ENCODE results near the gene SCUBE1. TPM values are rescaled to one million over a fixed set of nuclear protein-coding genes. Genes with fewer than 3 reads are reported as not detected.
A peak's percentile ranks its signal among the peaks of the same experiment; 100 is the strongest.

The SCUBE1 gene
- total RNA-seq, 5 donors from 2014 or later (not counting 1 experiment from before 2014, with no cell fraction given) = 0.03 to 0.10 TPM; not detected in 3

GRCh38 chr22:43351966-43352345 lies 8.8 kb upstream of the SCUBE1 start:
- no peaks in the 10 kb centered on the region for H3K4me1 ChIP-seq (ENCODE audit: control insufficient read depth in 1 of 2, extremely low read depth in 1 of 2, insufficient read depth in 2 of 2, low read length in 2 of 2)
- CTCF ChIA-PET = no interaction called here
- Mint-ChIP-seq H3K36me3 (no peaks in the 10 kb centered on the region), H3K27ac (no peak overlapping the region), H3K4me1 (no peaks in the 10 kb centered on the region), H3K9me3 (no peaks in the 10 kb centered on the region), H3K4me3 (no peak overlapping the region), H3K27me3 (peaks cover 27 to 31% of the 10 kb centered on the region in 2 donors)
- DNase-seq = no peak
- POLR2A ChIA-PET = interaction anchor here in 1 of 2 donors (0.7 kb wide), 1 partner anchor 1022 kb away, joined by 3 read pairs; no protein-coding TSS in a partner anchor
- H3K27ac ChIP-seq (ENCODE audit: low read length) = no peak overlapping the region
- no peaks in the 10 kb centered on the region for H3K9me3 ChIP-seq
- whole genome bisulfite sequencing (ENCODE audit: insufficient coverage) = no CpG with 5 or more reads among the region's 5 CpGs
- no peak overlapping the region for H3K4me3 ChIP-seq (ENCODE audit: control insufficient read depth in 1 of 2, extremely low read depth in 1 of 2, low read length in 1 of 2)
- no peak for ATAC-seq (replicated peaks in 1 of 4)
- H3K36me3 ChIP-seq (ENCODE audit: control insufficient read depth in 2 of 2, extremely low read depth in 1 of 2, insufficient read depth in 1 of 2, low read length in 1 of 2) = no peaks in the 10 kb centered on the region
- peaks cover 0 to 24% of the 10 kb centered on the region in 2 experiments for H3K27me3 ChIP-seq (replicated peaks in 1 of 2; ENCODE audit: control insufficient read depth in 2 of 2, extremely low read depth in 1 of 2, insufficient read depth in 2 of 2, low read length in 1 of 2)

- H3K9me3 Mint-ChIP-seq = no peaks in the 10 kb centered on the region
- peaks cover 3 to 11% (median 6%) of the 10 kb centered on the region in 3 donors for H3K4me1 Mint-ChIP-seq
- no peaks in the 10 kb centered on the region for H3K36me3 Mint-ChIP-seq
- Histone ChIP-seq H3K27ac (ENCODE audit: low read length) (no peak overlapping the region), H3K4me1 (ENCODE audit: control insufficient read depth in 1 of 2, extremely low read depth in 1 of 2, insufficient read depth in 2 of 2, low read length in 2 of 2) (peaks cover 0 to 8% of the 10 kb centered on the region in 2 experiments), H3K4me3 (ENCODE audit: control insufficient read depth in 1 of 2, extremely low read depth in 1 of 2, low read length in 1 of 2) (no peak overlapping the region), H3K27me3 (replicated peaks in 1 of 2; ENCODE audit: control insufficient read depth in 2 of 2, extremely low read depth in 1 of 2, insufficient read depth in 2 of 2, low read length in 1 of 2) (peaks cover 0 to 39% of the 10 kb centered on the region in 2 experiments), H3K36me3 (ENCODE audit: control insufficient read depth in 2 of 2, extremely low read depth in 1 of 2, insufficient read depth in 1 of 2, low read length in 1 of 2) (no peaks in the 10 kb centered on the region), H3K9me3 (no peaks in the 10 kb centered on the region)
- H3K27me3 Mint-ChIP-seq = peaks cover 42 to 43% of the 10 kb centered on the region in 2 donors
- no peak overlapping the region for H3K4me3 Mint-ChIP-seq
- ATAC-seq (replicated peaks in 1 of 4) (no peak), DNase-seq (no peak)
- WGBS (ENCODE audit: insufficient coverage) = 91% methylated on average over 12 of the region's 12 CpGs
- ChIA-PET POLR2A (no interaction called here), CTCF (no interaction called here)
- no peak overlapping the region for H3K27ac Mint-ChIP-seq
These were observed 6.5 kb upstream of the SCUBE1 start for GRCh38 chr22:43349636-43350035.

GRCh38 chr22:43346521-43346929 lies 3.4 kb upstream of the SCUBE1 start:
- CTCF ChIA-PET = interaction anchor here (0.6 to 3.8 kb wide), 10 partner anchors 10 to 117 kb away, joined by 3 to 20 read pairs (median 5); no protein-coding TSS in a partner anchor
- no peaks in the 10 kb centered on the region for H3K36me3 ChIP-seq (ENCODE audit: control insufficient read depth in 2 of 2, extremely low read depth in 1 of 2, insufficient read depth in 1 of 2, low read length in 1 of 2)
- DNase-seq (peak; percentile 20 to 77 (median 53)), ATAC-seq (replicated peaks in 1 of 4) (peak; percentile 64 to 73 (median 68))
- H3K4me3 ChIP-seq (ENCODE audit: control insufficient read depth in 1 of 2, extremely low read depth in 1 of 2, low read length in 1 of 2) = no peak overlapping the region
- Mint-ChIP-seq H3K4me1 (peaks cover 6 to 27% (median 17%) of the 10 kb centered on the region in 3 donors), H3K27me3 (peaks cover 57 to 59% of the 10 kb centered on the region in 2 donors), H3K9me3 (no peaks in the 10 kb centered on the region), H3K4me3 (no peak overlapping the region), H3K36me3 (no peaks in the 10 kb centered on the region), H3K27ac (peak overlapping the region in 1 of 2 donors; percentile 15)
- no peak overlapping the region for H3K27ac ChIP-seq (ENCODE audit: low read length)
- H3K27me3 ChIP-seq (replicated peaks in 1 of 2; ENCODE audit: control insufficient read depth in 2 of 2, extremely low read depth in 1 of 2, insufficient read depth in 2 of 2, low read length in 1 of 2) = peaks cover 0 to 59% of the 10 kb centered on the region in 2 experiments
- H3K4me1 ChIP-seq (ENCODE audit: control insufficient read depth in 1 of 2, extremely low read depth in 1 of 2, insufficient read depth in 2 of 2, low read length in 2 of 2) = peaks cover 0 to 16% of the 10 kb centered on the region in 2 experiments
- POLR2A ChIA-PET = no interaction called here
- no CpG with 5 or more reads among the region's 8 CpGs for WGBS (ENCODE audit: insufficient coverage)
- H3K9me3 ChIP-seq = no peaks in the 10 kb centered on the region

DNA sequence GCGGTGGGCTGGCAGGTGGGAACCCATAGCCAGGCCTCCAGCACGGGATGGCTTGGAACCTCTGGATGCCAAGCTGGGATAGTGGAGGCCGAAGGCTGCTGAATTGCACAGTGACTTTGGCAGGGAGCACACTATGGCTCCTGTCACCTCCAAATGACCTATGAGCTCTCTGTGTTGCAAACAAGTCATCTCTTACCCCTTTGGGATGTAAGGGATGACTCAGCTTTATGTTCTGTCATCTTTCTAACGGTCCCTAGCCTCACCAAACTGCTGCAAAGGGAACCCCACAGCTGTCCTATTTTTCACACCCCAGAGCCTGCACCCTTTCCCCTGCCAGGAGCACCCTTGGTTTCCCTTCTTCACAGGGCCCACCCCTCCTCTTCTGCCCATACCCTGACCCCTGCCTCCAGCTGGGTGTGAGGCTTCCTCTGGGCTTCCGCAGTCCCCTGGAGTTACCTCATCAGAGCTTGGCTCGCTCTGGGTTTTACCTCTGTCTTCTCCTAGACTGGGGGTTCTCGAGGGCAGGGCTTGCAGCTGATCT lies 2.7 kb upstream of the SCUBE1 start:
- WGBS (ENCODE audit: insufficient coverage) = 71% methylated on average over 4 of the region's 7 CpGs
- Mint-ChIP-seq H3K4me3 (no peak overlapping the region), H3K27me3 (peaks cover 64 to 65% of the 10 kb centered on the region in 2 donors), H3K4me1 (peaks cover 6 to 31% (median 20%) of the 10 kb centered on the region in 3 donors), H3K36me3 (no peaks in the 10 kb centered on the region), H3K9me3 (no peaks in the 10 kb centered on the region), H3K27ac (no peak overlapping the region)
- no peak for DNase-seq
- POLR2A ChIA-PET = interaction anchor here in 1 of 2 donors (0.6 kb wide), 1 partner anchor 598 kb away, joined by 7 read pairs; no protein-coding TSS in a partner anchor
- Histone ChIP-seq H3K4me1 (ENCODE audit: control insufficient read depth in 1 of 2, extremely low read depth in 1 of 2, insufficient read depth in 2 of 2, low read length in 2 of 2) (peaks cover 0 to 16% of the 10 kb centered on the region in 2 experiments), H3K27me3 (replicated peaks in 1 of 2; ENCODE audit: control insufficient read depth in 2 of 2, extremely low read depth in 1 of 2, insufficient read depth in 2 of 2, low read length in 1 of 2) (peaks cover 0 to 66% of the 10 kb centered on the region in 2 experiments), H3K36me3 (ENCODE audit: control insufficient read depth in 2 of 2, extremely low read depth in 1 of 2, insufficient read depth in 1 of 2, low read length in 1 of 2) (no peaks in the 10 kb centered on the region), H3K4me3 (ENCODE audit: control insufficient read depth in 1 of 2, extremely low read depth in 1 of 2, low read length in 1 of 2) (no peak overlapping the region), H3K9me3 (no peaks in the 10 kb centered on the region), H3K27ac (ENCODE audit: low read length) (no peak overlapping the region)
- no peak for ATAC-seq (replicated peaks in 1 of 4)
- CTCF ChIA-PET = interaction anchor here (0.9 to 3.8 kb wide), 8 partner anchors 11 to 116 kb away, joined by 3 to 20 read pairs (median 6); no protein-coding TSS in a partner anchor

DNA sequence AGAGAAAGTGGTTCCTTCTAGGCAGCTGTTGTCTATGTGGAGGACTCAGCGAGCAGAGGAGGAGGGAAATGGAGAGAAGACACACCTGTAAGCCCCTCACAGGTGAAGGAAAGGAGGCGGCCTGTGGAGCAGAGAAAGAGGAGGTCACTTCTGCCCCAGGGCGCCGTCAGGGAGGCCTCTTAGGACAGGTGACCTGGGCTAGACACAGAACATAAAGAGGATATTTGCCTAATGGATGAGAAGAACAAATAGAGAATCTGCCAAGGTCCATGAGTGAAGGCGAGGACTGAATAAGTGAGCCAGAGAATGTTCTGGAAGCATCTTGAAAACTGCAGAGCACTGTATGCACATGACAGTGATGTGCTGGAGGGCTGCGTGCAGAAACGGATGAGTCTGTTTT lies 2.2 kb upstream of the SCUBE1 start:
- ATAC-seq (replicated peaks in 1 of 4) (no peak), DNase-seq (no peak)
- Mint-ChIP-seq H3K4me1 (peaks cover 6 to 31% (median 20%) of the 10 kb centered on the region in 3 donors), H3K27ac (no peak overlapping the region), H3K4me3 (no peak overlapping the region), H3K9me3 (no peaks in the 10 kb centered on the region), H3K36me3 (no peaks in the 10 kb centered on the region), H3K27me3 (peaks cover 69 to 70% of the 10 kb centered on the region in 2 donors)
- CTCF ChIA-PET = interaction anchor here (0.6 to 3.8 kb wide), 7 partner anchors 8 to 116 kb away, joined by 3 to 20 read pairs (median 7); no protein-coding TSS in a partner anchor
- 91% methylated on average over 7 of the region's 7 CpGs for WGBS (ENCODE audit: insufficient coverage)
- no peaks in the 10 kb centered on the region for H3K36me3 ChIP-seq (ENCODE audit: control insufficient read depth in 2 of 2, extremely low read depth in 1 of 2, insufficient read depth in 1 of 2, low read length in 1 of 2)
- peaks cover 0 to 71% of the 10 kb centered on the region in 2 experiments for H3K27me3 ChIP-seq (replicated peaks in 1 of 2; ENCODE audit: control insufficient read depth in 2 of 2, extremely low read depth in 1 of 2, insufficient read depth in 2 of 2, low read length in 1 of 2)
- H3K27ac ChIP-seq (ENCODE audit: low read length) = no peak overlapping the region
- no peak overlapping the region for H3K4me3 ChIP-seq (ENCODE audit: control insufficient read depth in 1 of 2, extremely low read depth in 1 of 2, low read length in 1 of 2)
- H3K4me1 ChIP-seq (ENCODE audit: control insufficient read depth in 1 of 2, extremely low read depth in 1 of 2, insufficient read depth in 2 of 2, low read length in 2 of 2) = peaks cover 0 to 16% of the 10 kb centered on the region in 2 experiments
- POLR2A ChIA-PET = interaction anchor here in 1 of 2 donors (0.6 kb wide), 1 partner anchor 597 kb away, joined by 7 read pairs; no protein-coding TSS in a partner anchor
- H3K9me3 ChIP-seq = no peaks in the 10 kb centered on the region

- Histone ChIP-seq H3K9me3 (no peaks in the 10 kb centered on the region), H3K27me3 (replicated peaks in 1 of 2; ENCODE audit: control insufficient read depth in 2 of 2, extremely low read depth in 1 of 2, insufficient read depth in 2 of 2, low read length in 1 of 2) (peaks cover 0 to 69% of the 10 kb centered on the region in 2 experiments), H3K36me3 (ENCODE audit: control insufficient read depth in 2 of 2, extremely low read depth in 1 of 2, insufficient read depth in 1 of 2, low read length in 1 of 2) (no peaks in the 10 kb centered on the region), H3K4me1 (ENCODE audit: control insufficient read depth in 1 of 2, extremely low read depth in 1 of 2, insufficient read depth in 2 of 2, low read length in 2 of 2) (peaks cover 0 to 16% of the 10 kb centered on the region in 2 experiments), H3K4me3 (ENCODE audit: control insufficient read depth in 1 of 2, extremely low read depth in 1 of 2, low read length in 1 of 2) (no peak overlapping the region), H3K27ac (ENCODE audit: low read length) (no peak overlapping the region)
- no peak overlapping the region for H3K27ac Mint-ChIP-seq
- ChIA-PET POLR2A (no interaction called here), CTCF (interaction anchor here (0.6 to 3.8 kb wide), 4 partner anchors 9 to 112 kb away, joined by 3 to 20 read pairs (median 3); no protein-coding TSS in a partner anchor)
- no peaks in the 10 kb centered on the region for H3K36me3 Mint-ChIP-seq
- no peak for ATAC-seq (replicated peaks in 1 of 4)
- peaks cover 6 to 31% (median 20%) of the 10 kb centered on the region in 3 donors for H3K4me1 Mint-ChIP-seq
- H3K27me3 Mint-ChIP-seq = peaks cover 65 to 67% of the 10 kb centered on the region in 2 donors
- no peak for DNase-seq
- WGBS (ENCODE audit: insufficient coverage) = 79% methylated on average over 2 of the region's 6 CpGs
- H3K9me3 Mint-ChIP-seq = no peaks in the 10 kb centered on the region
- peak overlapping the region in 2 of 3 donors; percentile 7 to 39 for H3K4me3 Mint-ChIP-seq
These were observed 1.3 kb upstream of the SCUBE1 start for GRCh38 chr22:43344520-43344787.

Data from T-cell (primary cell).